ENCODE data around the gene GRM4.

The GRM4 gene

GRCh38 chr6:34142061-34142998, 3.6 kb downstream of the GRM4 start:
- peak; percentile 41 for DNase-seq

GRCh38 chr6:34140075-34140474, 5.8 kb downstream of the GRM4 start:
- DNase-seq, result no peak

- no peak for DNase-seq
These were observed 6.9 kb downstream of the GRM4 start for GRCh38 chr6:34138914-34139510.

GRCh38 chr6:34138191-34138590, 7.7 kb downstream of the GRM4 start:
- no peak for DNase-seq

- DNase-seq, result no peak
These were observed 10.3 kb downstream of the GRM4 start for GRCh38 chr6:34135541-34135940.

- peak; percentile 44 for DNase-seq
These were observed 13.3 kb downstream of the GRM4 start for GRCh38 chr6:34132486-34133185.

- DNase-seq, result peak; percentile 21
These were observed 14.3 kb downstream of the GRM4 start for GRCh38 chr6:34131326-34132290.

GRCh38 chr6:34130862-34131261, 15.0 kb downstream of the GRM4 start:
- DNase-seq, result peak; percentile 24

- no peak for DNase-seq
These were observed 16.1 kb downstream of the GRM4 start for GRCh38 chr6:34129753-34130152.

GRCh38 chr6:34128045-34128444, 17.8 kb downstream of the GRM4 start:
- no peak for DNase-seq

GRCh38 chr6:34126419-34126818, 19.5 kb downstream of the GRM4 start:
- no peak for DNase-seq

GRCh38 chr6:34125939-34126338, 19.9 kb downstream of the GRM4 start:
- DNase-seq, result no peak

- no peak for DNase-seq
These were observed 24.8 kb downstream of the GRM4 start for GRCh38 chr6:34120953-34121675.

GRCh38 chr6:34115915-34116314, 30.0 kb downstream of the GRM4 start:
- no peak for DNase-seq

- no peak for DNase-seq
These were observed 30.5 kb downstream of the GRM4 start for GRCh38 chr6:34115403-34115795.

- DNase-seq, result no peak
These were observed 31.0 kb downstream of the GRM4 start for GRCh38 chr6:34114695-34115402.

GRCh38 chr6:34113532-34113931, 32.4 kb downstream of the GRM4 start:
- no peak for DNase-seq

- no peak for DNase-seq
These were observed 33.8 kb downstream of the GRM4 start for GRCh38 chr6:34112126-34112525.

- DNase-seq, result no peak
These were observed 35.3 kb downstream of the GRM4 start for GRCh38 chr6:34110610-34111009.

GRCh38 chr6:34108176-34108575, 37.7 kb downstream of the GRM4 start:
- no peak for DNase-seq

- DNase-seq, result no peak
These were observed 39.0 kb downstream of the GRM4 start for GRCh38 chr6:34106900-34107299.
